Panc1 (cell line): ENCODE measurements around the gene EDNRB.

Experiments used
- SIN3A ChIP-seq: IDR thresholded peaks from 2 replicates; pipeline ENCODE4 v1.6.1; 2012; ENCODE audit warnings: low read depth, mild to moderate bottlenecking, low read length, moderate library complexity, borderline replicate concordance; ENCODE audit not compliant: insufficient read depth
- TF ChIP-seq, protein P1 (sequence below): fragments of 450-650 bp; IDR thresholded peaks from 2 replicates; pipeline ENCODE4 v1.5.1; 2017; ENCODE audit warnings: mild to moderate bottlenecking

DNA sequence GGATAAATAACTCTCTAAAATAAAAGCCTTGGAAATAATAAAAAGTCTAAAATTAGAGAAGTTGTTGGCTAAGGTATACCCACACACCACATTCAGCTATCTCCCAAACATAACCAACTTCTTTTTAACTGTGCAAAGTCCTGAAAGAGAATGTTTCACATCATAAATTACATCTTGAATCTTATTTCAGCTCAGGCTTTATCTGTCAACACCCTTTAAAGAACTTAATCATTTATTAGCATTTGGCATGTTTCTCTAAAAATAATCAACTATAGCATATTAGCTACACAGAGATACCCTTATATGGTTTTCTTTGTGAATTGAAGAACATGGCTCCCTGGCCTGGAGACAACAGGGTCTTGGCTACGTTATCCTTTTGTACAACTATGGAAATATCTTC is 6.9 kb downstream of the EDNRB start:
- no peak for TF ChIP-seq SIN3A
- TF ChIP-seq, protein P1, sequence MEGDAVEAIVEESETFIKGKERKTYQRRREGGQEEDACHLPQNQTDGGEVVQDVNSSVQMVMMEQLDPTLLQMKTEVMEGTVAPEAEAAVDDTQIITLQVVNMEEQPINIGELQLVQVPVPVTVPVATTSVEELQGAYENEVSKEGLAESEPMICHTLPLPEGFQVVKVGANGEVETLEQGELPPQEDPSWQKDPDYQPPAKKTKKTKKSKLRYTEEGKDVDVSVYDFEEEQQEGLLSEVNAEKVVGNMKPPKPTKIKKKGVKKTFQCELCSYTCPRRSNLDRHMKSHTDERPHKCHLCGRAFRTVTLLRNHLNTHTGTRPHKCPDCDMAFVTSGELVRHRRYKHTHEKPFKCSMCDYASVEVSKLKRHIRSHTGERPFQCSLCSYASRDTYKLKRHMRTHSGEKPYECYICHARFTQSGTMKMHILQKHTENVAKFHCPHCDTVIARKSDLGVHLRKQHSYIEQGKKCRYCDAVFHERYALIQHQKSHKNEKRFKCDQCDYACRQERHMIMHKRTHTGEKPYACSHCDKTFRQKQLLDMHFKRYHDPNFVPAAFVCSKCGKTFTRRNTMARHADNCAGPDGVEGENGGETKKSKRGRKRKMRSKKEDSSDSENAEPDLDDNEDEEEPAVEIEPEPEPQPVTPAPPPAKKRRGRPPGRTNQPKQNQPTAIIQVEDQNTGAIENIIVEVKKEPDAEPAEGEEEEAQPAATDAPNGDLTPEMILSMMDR, result no peak
